Kidney capillary endothelial cell (primary cell): Measurements from ENCODE around the gene HFM1.

Source experiments
- DNase-seq: peaks from one replicate; pipeline ENCODE4 v3.0.0-alpha.2; 2018; ENCODE audit warnings: low spot score

HFM1 gene

GRCh38 chr1:91243171-91243570 is 161.5 kb downstream of the HFM1 start:
- no peak for DNase-seq

DNA sequence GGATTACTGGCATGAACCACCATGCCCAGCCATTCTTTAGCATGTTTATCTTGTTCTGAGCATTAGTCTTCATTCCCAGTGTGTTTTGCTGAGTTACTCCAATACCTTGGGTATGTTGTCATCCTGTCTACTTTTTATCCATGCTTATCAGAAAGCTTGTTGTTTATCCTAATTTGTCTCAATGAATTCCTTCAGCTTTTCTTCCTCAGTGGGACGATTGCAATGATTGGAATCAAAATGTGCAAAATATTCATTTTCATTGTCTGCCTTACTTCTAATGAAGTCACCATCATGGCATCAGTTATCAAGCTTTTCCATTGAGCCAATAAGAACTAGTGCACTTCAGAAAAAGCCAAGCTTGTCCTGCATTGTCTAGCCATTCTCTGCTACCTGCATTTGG is 170.5 kb downstream of the HFM1 start:
- DNase-seq = no peak

DNA sequence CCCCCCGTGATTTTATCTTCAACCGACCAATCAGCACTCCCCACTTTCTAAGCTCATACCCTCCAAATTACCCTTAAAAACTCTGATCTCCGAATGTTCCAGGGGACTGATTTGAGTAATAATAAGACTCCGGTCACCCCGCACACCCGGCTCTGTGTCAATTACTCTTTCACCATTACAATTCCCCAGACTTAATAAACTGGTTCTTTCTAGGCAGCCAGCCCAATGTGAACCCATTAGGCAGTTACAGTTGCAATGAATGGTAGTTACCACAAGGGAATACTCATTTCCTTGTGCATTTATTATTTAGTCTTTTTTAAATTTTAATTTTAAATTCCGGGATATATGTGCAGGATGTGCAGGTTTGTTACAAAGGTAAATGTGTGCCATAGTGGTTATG is 177.9 kb downstream of the HFM1 start:
- no peak for DNase-seq

DNA sequence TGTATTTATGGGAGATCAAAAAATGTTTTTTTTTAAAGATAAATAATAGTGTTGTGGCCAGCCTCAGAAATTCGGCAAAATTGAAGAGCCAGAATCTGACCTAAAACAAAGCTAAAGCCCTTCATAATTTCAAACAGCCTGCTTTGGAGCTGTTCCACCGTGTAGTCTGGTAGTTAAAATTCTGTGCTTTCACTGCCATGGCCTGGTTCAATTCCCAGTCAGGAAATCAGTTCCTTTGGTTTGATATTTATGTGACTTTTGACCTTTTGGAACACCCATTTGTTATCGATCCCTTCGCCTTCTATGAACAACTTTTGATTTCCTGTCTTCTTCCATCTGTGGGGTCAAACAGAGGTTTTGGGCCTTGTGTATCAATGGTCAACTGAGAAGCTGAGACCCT is 179.8 kb downstream of the HFM1 start:
- no peak for DNase-seq

- DNase-seq = no peak
Observed at GRCh38 chr1:91221017-91221416, 183.6 kb downstream of the HFM1 start.

GRCh38 chr1:91217911-91218310 is 186.7 kb downstream of the HFM1 start:
- no peak for DNase-seq
